ENCODE data around the gene BNIP2.

BNIP2 gene

DNA sequence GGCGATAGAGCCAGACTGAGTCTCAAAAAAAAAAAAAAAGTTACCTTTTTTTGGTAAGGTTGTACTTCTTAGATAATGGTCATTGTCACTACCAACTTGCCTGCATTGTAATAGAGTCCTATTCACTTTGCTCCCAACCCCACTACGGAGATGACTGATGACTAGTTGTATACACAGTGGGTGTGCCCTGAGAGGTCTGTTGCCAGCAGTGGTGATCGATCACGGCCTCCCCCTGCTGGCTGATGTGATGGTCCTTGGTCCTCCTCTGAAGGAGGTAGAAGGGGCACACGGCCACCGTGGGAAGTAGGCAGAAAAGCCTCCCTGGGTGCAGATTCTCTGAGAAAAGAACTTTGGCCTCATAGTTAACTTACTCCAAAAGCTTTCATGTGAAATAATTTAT lies 66.8 kb downstream of the BNIP2 start:
- no peak for DNase-seq

GRCh38 chr15:59618406-59618805 lies 70.7 kb downstream of the BNIP2 start:
- no peak for DNase-seq

GRCh38 chr15:59616379-59616778 lies 72.7 kb downstream of the BNIP2 start:
- no peak for DNase-seq

DNA sequence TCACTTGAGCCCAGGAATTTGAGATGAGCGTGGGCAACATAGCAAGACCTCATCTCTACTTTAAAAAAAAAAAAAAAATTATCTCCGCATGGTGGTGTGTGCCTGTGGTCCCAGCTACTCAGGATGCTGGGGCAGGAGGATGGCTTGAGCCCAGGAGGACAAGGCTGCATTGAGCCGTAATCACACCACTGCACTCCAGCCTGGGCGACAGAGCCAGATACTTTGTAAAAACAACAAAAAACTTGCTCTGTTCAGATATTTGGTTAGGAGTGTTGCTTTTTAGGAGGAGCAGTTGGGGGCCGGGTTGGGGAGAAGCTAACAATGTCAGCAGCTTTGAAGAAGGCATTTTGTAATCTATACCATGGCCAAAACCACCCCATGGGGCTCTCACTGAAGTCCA lies 73.5 kb downstream of the BNIP2 start:
- DNase-seq, result no peak

GRCh38 chr15:59614153-59614552 lies 75.0 kb downstream of the BNIP2 start:
- DNase-seq, result no peak

DNA sequence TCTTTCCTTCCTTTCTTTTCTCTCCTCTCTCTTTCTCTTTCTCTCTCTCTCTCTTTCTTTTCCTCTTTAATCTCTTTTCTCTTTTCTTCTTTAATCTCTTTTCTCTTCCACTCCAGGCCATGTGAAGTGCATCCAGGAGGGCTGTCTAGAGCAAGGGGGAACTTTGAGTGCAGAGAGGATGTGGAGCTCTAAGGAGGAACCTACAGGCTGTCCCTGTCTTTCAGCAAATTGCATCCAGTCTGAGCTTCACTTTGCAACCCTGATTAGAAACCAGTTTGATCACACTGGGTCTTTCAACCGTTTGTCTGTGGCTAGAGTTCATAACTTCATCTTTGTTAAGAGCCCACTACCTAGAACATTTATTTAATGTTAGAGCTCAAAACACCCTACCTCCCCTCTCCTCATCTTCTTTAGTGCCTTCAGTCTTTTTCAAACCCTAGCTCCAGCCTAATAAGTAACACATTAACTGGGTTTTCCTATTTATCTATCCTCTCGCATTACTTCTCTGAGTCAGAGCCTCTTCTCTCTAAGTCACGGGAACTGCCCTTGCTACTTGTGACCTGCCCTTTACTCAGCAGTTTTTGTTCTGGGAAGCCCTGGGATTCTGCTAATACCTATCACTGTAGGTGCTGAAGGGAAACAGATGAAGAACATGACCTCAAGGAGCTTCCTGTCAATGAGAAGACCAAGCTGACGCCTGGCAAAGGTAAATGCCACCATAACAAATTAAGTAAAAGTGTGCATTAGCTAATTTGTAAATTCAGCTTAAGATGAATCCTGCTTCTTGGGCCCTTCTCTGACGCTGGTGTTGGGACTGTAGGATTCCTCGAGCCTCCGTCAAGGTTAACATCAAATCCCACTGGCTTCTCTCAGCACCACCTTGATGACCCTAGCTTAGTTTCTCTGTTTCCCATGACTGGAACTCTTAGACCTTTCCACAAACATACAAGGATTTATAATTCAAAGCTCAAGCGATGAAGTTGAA lies 77.6 kb downstream of the BNIP2 start, which contains the start of gene GCNT3:
GCNT3 (plus strand) TSS at position 508 of the 985 bp plus-strand sequence. CDS start 6,456 bp downstream, outside the sequence.
- DNase-seq, result no peak

DNA sequence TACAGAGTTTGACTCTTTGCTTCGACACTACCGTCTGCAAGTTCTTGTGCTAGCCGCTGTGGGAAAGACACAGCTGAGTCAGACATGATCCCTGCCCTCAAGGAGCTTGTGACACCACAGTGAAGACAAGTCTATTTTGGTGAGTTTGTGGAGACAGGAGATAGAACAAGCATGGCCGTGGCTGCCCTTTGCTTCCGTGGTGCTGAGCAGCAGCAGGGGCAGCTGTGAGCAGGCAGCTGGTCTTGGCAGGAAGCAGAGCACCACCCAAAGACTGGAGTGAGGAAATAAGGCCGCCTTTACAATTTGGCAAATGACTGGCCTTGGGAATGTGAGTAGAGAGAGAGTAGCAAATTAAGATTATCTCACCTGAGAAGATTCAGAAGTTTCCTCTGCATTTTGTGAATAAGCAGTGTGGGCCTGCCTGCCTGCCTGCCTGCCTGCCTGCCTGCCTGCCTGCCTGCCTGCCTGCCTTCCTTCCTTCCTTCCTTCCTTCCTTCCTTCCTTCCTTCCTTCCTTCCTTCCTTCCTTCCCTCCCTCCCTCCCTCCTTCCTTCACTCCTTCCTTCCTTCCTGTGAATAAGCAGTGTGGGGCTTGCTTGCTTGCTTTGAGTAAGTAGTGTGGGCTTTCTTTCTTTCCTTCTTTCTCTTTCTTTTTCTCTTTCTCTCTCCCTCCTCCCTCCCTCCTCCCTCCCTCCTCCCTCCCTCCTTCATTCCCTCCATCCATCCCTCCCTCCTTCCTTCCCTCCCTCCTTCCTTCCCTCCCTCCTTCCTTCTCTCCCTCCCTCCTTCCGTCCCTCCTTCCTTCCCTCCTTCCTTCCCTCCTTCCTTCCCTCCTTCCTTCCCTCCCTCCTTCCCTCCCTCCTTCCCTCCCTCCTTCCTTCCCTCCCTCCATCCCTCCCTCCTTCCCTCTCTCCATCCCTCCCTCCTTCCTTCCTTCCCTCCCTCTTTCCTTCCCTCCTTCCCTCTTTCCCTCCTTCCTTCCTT lies 79.1 kb downstream of the BNIP2 start:
- no peak for DNase-seq

Measured in central memory CD4-positive, alpha-beta T cell (primary cell).